CD4-positive, alpha-beta T cell (primary cell): ENCODE results near the gene AGMO. TPM values are rescaled to one million over a fixed set of nuclear protein-coding genes. Genes with fewer than 3 reads are reported as not detected.

Experiments
- ATAC-seq: fragments of 200-7000 bp; cut with Tn5 transposase; one replicate; pipeline ENCODE4 v1.10.0; 2022; ENCODE audit warnings: mild to moderate bottlenecking; ENCODE audit not compliant: poor library complexity
- CTCF ChIA-PET: fragments of 350-600 bp; sonication (Branson Sonifier 250); formaldehyde crosslinking; loops from one replicate; lab custom pipeline; 2021; ENCODE audit warnings: antibody characterized with exemption, inconsistent platforms; lab: Charles Lee
- POLR2A ChIA-PET: fragments of 350-600 bp; sonication (Branson Sonifier 250); formaldehyde crosslinking; loops from one replicate; lab custom pipeline; 2021; ENCODE audit warnings: antibody characterized with exemption, inconsistent platforms; lab: Charles Lee
- DNase-seq, 14 experiments: peaks; one replicate each; pipeline ENCODE4 v3.0.0-alpha.2; 2013 to 2020; ENCODE audit warnings: mixed read lengths in 2 of 14
- H3K27ac ChIP-seq, 2 donors: one replicate each; pipeline versions ENCODE4 v1.5.1 to v1.7.0; 2013; ENCODE audit warnings: low read length in 2 of 2, low read depth in 1 of 2, mild to moderate bottlenecking in 1 of 2
- H3K27me3 ChIP-seq, 2 experiments: 1 replicate in 1 of 2; 2 replicates in 1 of 2; pipeline versions ENCODE4 v1.6.1 to v1.7.0; 2013; ENCODE audit warnings: low read length in 2 of 2, control low read depth in 1 of 2, mild to moderate bottlenecking in 1 of 2, moderate library complexity in 1 of 2; ENCODE audit not compliant: insufficient read depth in 2 of 2, control insufficient read depth in 1 of 2
- H3K36me3 ChIP-seq: one replicate; pipeline ENCODE4 v1.6.1; 2013; ENCODE audit warnings: low read length, control low read depth; ENCODE audit not compliant: insufficient read depth
- H3K4me1 ChIP-seq: one replicate; pipeline ENCODE4 v1.6.1; 2013; ENCODE audit warnings: low read length, control low read depth; ENCODE audit not compliant: insufficient read depth
- H3K4me3 ChIP-seq: one replicate; pipeline ENCODE4 v1.5.1; 2013; ENCODE audit warnings: mild to moderate bottlenecking, low read length, moderate library complexity
- H3K9me3 ChIP-seq, 2 experiments: 1 replicate in 1 of 2; 2 replicates in 1 of 2; pipeline versions ENCODE4 v1.6.1 to v1.7.0; 2013; ENCODE audit warnings: low read length in 2 of 2, mild to moderate bottlenecking in 2 of 2, control low read depth in 1 of 2, moderate library complexity in 1 of 2; ENCODE audit not compliant: control insufficient read depth in 1 of 2, insufficient read depth in 1 of 2
- H3K27ac Mint-ChIP-seq: one replicate; pipeline ENCODE4 v1.8.0; 2020; ENCODE audit warnings: mixed read lengths
- H3K27me3 Mint-ChIP-seq: one replicate; pipeline ENCODE4 v1.8.0; 2021; ENCODE audit warnings: mixed read lengths
- H3K36me3 Mint-ChIP-seq: one replicate; pipeline ENCODE4 v1.8.0; 2021; ENCODE audit warnings: low read depth, mixed read lengths
- H3K4me1 Mint-ChIP-seq: one replicate; pipeline ENCODE4 v1.8.0; 2021; ENCODE audit warnings: low read depth, mixed read lengths
- H3K4me3 Mint-ChIP-seq: one replicate; pipeline ENCODE4 v1.8.0; 2020; ENCODE audit warnings: mild to moderate bottlenecking, mixed read lengths
- H3K9me3 Mint-ChIP-seq: one replicate; pipeline ENCODE4 v1.8.0; 2020; ENCODE audit warnings: mixed read lengths
- intact Hi-C, 2 experiments: fragments of 100-400 bp; cut with DNase I in 1 of 2; cut with micrococcal nuclease in 1 of 2; formaldehyde crosslinking; loops; one replicate each; pipeline versions ENCODE4 v1.15.1 to v1.9.0; 2023 to 2025; cut with DNase I, micrococcal nuclease
- total RNA-seq, 174 experiments: library from RNA in 2 of 174; stranded (reverse) in 2 of 174; gene quantifications; one replicate each; pipeline ENCODE4 v1.2.3 and lab custom pipeline; 2021 to 2026
- TF ChIP-seq, protein P1 (sequence below): fragments of 200-600 bp; IDR thresholded peaks from one replicate; pipeline ENCODE4 v1.8.0; 2022; ENCODE audit warnings: antibody characterized with exemption, mild to moderate bottlenecking

The AGMO gene
- total RNA-seq, 2 experiments from 2014 or later = not detected

DNA sequence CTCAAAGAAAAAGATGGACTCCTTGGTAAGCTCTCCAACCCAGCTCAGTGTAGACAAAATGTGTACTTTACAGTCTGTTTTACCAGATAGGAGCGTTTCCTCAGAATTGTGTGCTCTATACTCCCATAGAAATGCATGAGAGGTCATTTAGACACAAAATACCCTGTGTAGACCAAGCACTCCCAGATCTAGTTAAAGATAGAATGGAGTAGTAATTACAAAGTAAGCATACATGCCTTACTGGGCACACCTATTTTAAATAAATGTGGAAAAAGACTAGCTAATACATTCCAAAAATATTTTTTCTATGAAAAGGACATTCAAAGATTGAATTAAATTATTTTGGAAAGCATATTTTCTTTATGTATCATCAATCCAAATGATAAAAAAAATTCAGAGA is 387.3 kb downstream of the AGMO start:
- ChIA-PET CTCF (no interaction called here), POLR2A (no interaction called here)
- Mint-ChIP-seq H3K4me3 (no peak overlapping the region), H3K27ac (no peak overlapping the region), H3K27me3 (no peaks in the 10 kb centered on the region), H3K4me1 (no peaks in the 10 kb centered on the region), H3K9me3 (peaks cover 5% of the 10 kb centered on the region), H3K36me3 (no peaks in the 10 kb centered on the region)
- H3K36me3 ChIP-seq = no peaks in the 10 kb centered on the region
- H3K27me3 ChIP-seq = no peaks in the 10 kb centered on the region
- H3K9me3 ChIP-seq = no peaks in the 10 kb centered on the region
- H3K27ac ChIP-seq = no peak overlapping the region
- intact Hi-C loops = no loop called here
- H3K4me1 ChIP-seq = no peaks in the 10 kb centered on the region
- no peak overlapping the region for H3K4me3 ChIP-seq
- DNase-seq (no peak), ATAC-seq (no peak)
- TF ChIP-seq, protein P1, sequence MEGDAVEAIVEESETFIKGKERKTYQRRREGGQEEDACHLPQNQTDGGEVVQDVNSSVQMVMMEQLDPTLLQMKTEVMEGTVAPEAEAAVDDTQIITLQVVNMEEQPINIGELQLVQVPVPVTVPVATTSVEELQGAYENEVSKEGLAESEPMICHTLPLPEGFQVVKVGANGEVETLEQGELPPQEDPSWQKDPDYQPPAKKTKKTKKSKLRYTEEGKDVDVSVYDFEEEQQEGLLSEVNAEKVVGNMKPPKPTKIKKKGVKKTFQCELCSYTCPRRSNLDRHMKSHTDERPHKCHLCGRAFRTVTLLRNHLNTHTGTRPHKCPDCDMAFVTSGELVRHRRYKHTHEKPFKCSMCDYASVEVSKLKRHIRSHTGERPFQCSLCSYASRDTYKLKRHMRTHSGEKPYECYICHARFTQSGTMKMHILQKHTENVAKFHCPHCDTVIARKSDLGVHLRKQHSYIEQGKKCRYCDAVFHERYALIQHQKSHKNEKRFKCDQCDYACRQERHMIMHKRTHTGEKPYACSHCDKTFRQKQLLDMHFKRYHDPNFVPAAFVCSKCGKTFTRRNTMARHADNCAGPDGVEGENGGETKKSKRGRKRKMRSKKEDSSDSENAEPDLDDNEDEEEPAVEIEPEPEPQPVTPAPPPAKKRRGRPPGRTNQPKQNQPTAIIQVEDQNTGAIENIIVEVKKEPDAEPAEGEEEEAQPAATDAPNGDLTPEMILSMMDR = no peak

DNA sequence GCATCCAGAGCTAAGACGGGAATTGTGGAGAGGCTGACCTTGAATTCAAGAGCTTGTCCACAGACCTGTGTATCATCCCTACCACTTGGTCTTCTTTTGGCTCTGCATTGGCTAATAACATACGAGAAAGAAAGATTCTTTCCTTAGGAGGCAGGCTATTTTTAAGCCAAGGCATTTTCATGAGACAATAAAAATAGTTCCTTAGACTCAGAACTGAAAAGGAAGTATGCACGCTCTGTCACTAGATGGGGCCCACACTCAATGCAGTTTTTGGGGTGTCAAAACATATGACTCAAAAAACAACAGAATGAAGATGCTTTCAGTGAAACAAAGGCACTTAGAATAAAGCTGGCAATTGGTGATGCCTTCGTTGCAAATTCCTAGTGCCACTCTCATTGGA is 393.3 kb downstream of the AGMO start:
- no peak overlapping the region for H3K27ac Mint-ChIP-seq
- Histone ChIP-seq H3K9me3 (no peaks in the 10 kb centered on the region), H3K36me3 (no peaks in the 10 kb centered on the region), H3K4me3 (no peak overlapping the region), H3K27ac (no peak overlapping the region), H3K4me1 (no peaks in the 10 kb centered on the region), H3K27me3 (no peaks in the 10 kb centered on the region)
- no peak overlapping the region for H3K4me3 Mint-ChIP-seq
- peaks cover 9% of the 10 kb centered on the region for H3K9me3 Mint-ChIP-seq
- no peaks in the 10 kb centered on the region for H3K4me1 Mint-ChIP-seq
- ChIA-PET CTCF (no interaction called here), POLR2A (no interaction called here)
- ATAC-seq (no peak), DNase-seq (no peak)
- H3K36me3 Mint-ChIP-seq = no peaks in the 10 kb centered on the region
- intact Hi-C loops = no loop called here
- TF ChIP-seq, protein P1 = no peak
- H3K27me3 Mint-ChIP-seq = no peaks in the 10 kb centered on the region

DNA sequence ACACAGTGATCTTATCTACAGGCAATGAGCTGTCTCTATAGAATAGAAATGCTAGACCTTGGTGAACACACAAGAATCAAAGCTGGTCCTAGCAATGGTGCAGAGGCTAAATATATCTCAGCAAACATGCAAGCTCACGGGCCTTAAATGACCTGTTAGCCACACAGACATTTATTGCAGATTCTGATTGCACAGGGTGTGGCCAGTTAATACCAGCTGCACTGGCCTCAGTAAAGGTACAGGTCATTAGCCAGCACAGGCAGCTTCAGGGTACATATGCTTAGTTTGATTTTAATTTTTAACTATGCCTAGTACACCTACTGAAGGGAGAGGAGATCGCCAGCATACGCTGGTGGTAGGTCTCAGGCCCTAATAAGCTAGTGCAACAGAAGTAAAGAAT is 393.9 kb downstream of the AGMO start:
- Mint-ChIP-seq H3K27me3 (no peaks in the 10 kb centered on the region), H3K9me3 (peaks cover 9% of the 10 kb centered on the region), H3K27ac (no peak overlapping the region), H3K4me1 (no peaks in the 10 kb centered on the region), H3K36me3 (no peaks in the 10 kb centered on the region), H3K4me3 (no peak overlapping the region)
- ChIA-PET CTCF (no interaction called here), POLR2A (no interaction called here)
- intact Hi-C loops = no loop called here
- Histone ChIP-seq H3K4me3 (no peak overlapping the region), H3K9me3 (no peaks in the 10 kb centered on the region), H3K4me1 (no peaks in the 10 kb centered on the region), H3K27me3 (no peaks in the 10 kb centered on the region), H3K36me3 (no peaks in the 10 kb centered on the region), H3K27ac (no peak overlapping the region)
- TF ChIP-seq, protein P1 = no peak
- ATAC-seq (no peak), DNase-seq (no peak)
